Peyer's patch (tissue), 4 donors: Measurements from ENCODE around the gene TMEM259.

ENCODE experiments used
- CTCF ChIP-seq, 6 experiments: fragments of 450-650 bp in 4 of 6; fragments of 200-600 bp in 2 of 6; sonication (generic) in 1 of 6; IDR thresholded peaks; one replicate each; pipeline ENCODE4 v1.5.1; 2017 to 2019; ENCODE audit warnings: antibody characterized with exemption in 6 of 6, mild to moderate bottlenecking in 3 of 6, moderate library complexity in 1 of 6
- POLR2A ChIP-seq, 2 donors: fragments of 450-650 bp; IDR thresholded peaks; one replicate each; pipeline ENCODE4 v1.5.1; 2017; ENCODE audit warnings: antibody characterized with exemption in 2 of 2, mild to moderate bottlenecking in 2 of 2, moderate library complexity in 2 of 2

DNA sequence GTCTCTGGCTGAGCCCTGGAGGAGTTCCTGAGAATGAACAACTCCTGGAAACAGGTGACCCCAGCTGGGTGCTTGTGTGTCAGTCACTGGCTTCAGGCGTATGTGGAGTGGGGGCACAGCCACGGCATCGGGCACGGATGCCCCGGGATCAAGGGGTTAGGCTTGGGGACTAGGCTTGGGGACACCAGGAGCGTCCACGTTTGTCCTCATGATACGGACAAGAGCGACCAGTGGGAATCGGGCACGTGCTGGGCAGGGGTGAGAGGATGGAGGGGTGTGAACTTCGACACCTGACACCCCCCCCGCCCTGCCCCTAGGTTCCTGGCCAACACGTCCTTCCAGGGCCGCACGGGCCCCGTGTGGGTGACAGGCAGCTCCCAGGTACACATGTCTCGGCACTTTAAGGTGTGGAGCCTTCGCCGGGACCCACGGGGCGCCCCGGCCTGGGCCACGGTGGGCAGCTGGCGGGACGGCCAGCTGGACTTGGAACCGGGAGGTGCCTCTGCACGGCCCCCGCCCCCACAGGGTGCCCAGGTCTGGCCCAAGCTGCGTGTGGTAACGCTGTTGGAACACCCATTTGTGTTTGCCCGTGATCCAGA lies 16.6 kb downstream of the TMEM259 start:
- TF ChIP-seq CTCF (IDR thresholded peaks at IDR 0.05) = no peak
- no peak for TF ChIP-seq POLR2A (IDR thresholded peaks at IDR 0.05)
